ENCODE measurements around the gene MEIKIN. TPM values are rescaled to one million over a fixed set of nuclear protein-coding genes. Genes with fewer than 3 reads are reported as not detected.
"Not testable (repeated sequence)": the region's sequence is repeated elsewhere in the genome, so short reads cannot be mapped to it uniquely, and the experiment has no call there.

The MEIKIN gene
- total RNA-seq, 2 experiments from 2014 or later = not detected

DNA sequence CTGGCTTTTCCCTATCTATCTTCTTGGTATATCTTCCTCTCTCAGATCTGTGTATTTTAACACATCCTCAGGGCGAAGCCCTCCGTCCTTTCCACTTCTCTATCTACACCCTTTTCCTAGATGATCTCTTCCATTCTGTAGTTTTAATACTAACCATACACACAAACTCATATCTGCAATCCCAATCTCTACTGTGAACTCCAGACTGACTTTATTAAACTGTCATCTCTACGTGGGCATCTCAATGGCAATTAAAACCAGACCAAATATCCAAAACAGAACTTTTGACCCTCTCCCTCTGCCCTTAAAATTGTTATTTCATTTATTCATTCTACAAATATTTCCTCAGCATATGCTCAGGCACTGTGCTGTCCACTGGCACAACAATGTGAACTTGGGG lies 155.7 kb downstream of the MEIKIN start:
- peaks cover 40% of the 10 kb centered on the region for H3K4me1 Mint-ChIP-seq
- H3K9me3 Mint-ChIP-seq = peaks cover 5% of the 10 kb centered on the region
- no peak for DNase-seq
- no peak overlapping the region for H3K27ac Mint-ChIP-seq
- no peak overlapping the region for H3K4me3 Mint-ChIP-seq
- H3K36me3 Mint-ChIP-seq = peaks cover 27% of the 10 kb centered on the region
- H3K27me3 Mint-ChIP-seq = no peaks in the 10 kb centered on the region

DNA sequence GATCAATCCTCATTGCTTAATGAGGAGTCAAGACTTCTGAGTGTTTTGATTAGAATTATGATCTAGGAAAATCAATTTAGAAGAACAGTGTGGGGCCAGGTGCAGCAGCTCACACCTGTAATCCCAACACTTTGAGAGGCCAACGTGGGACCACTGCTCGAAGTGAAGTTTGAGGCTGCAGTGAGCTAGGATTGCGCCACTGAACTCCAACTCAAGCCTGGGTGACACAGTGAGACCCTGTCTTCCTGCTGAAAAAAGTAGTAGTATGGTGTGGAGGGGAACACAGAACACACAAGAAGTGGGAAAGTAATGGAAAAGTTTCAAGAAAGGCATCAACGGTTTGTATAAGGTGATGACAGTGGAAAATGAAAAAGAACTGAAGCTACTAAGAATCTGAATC lies 157.7 kb downstream of the MEIKIN start:
- Mint-ChIP-seq H3K27ac (no peak overlapping the region), H3K36me3 (peaks cover 21% of the 10 kb centered on the region), H3K9me3 (peaks cover 5% of the 10 kb centered on the region), H3K4me1 (peaks cover 43% of the 10 kb centered on the region), H3K4me3 (no peak overlapping the region), H3K27me3 (no peaks in the 10 kb centered on the region)
- no peak for DNase-seq

DNA sequence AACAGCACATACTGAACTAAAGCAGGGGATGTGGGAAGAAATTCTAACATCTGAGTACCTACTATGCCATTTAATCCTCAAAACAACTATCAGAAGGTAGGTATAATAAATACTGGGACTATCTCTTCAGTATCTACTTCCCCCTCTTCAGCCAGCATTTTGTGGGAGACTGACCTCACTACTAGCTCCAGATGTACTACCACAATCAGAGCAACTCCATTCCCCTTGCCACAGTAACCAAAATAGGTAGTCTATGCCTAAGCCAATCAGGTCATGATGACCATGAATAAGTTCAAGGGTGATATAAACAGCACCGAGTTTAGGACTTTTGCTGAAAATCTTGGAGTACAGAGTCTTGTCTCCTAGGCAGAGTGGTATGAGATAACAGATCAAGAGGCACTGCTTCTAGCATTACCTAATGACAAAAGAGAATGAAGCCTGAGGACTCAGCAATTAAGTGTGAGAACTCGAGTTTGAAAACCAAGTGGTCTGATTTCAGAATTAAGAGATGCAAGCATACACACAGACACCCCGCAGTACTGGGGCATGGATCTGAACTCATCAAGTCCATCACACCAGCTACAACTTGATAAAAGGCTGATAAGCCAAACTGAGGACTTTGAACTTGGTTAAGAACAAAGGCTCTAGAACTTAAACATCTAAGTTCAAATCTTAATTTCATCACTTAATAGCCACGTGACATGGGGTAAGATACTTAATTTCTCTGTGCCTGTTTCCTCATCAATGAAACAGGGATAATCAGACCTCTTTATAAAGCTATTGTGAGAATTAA lies 158.4 kb downstream of the MEIKIN start:
- DNase-seq = no peak
- Mint-ChIP-seq H3K27ac (no peak overlapping the region), H3K4me3 (no peak overlapping the region), H3K36me3 (peaks cover 25% of the 10 kb centered on the region), H3K4me1 (peaks cover 42% of the 10 kb centered on the region), H3K27me3 (no peaks in the 10 kb centered on the region), H3K9me3 (peaks cover 5% of the 10 kb centered on the region)

DNA sequence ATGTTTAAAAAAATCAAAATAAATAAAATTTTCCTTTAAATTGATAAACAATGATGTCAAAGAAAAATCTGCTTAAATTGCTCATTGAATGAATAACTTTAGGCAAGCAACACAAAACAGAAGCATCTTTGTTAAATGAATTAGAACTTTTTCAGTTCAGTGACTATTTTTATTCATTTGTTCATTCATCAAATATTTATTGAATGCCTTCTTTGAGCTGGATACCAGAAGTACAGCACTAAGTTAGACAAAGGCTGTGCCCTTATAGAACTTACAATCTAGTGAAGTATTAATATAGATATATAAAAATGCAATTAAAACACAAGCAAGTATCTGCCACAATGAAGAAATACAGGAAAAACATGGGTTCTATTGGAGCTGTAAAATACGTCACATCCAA lies 159.4 kb downstream of the MEIKIN start:
- H3K9me3 Mint-ChIP-seq = peaks cover 5% of the 10 kb centered on the region
- H3K4me3 Mint-ChIP-seq = no peak overlapping the region
- peaks cover 31% of the 10 kb centered on the region for H3K36me3 Mint-ChIP-seq

DNA sequence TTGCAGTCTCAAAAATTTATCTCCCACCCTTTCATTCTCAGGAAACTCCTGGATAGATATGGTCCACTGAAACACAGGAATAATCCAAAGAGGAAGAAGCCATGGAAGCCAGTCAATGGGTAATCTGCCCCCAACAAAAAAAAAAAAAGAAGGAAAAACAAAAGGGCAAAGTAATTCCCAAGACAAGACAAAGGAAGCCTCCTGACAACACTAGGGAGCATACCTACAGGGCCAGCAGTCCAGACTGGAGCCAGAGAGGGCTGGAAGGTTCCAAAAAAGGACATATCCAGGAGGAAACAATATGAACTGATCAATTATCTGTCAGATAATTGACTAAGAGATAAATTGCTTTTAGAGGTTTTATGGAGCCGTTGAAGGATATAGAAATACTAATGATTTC lies 161.6 kb downstream of the MEIKIN start:
- Mint-ChIP-seq H3K27ac (no peak overlapping the region), H3K9me3 (no peaks in the 10 kb centered on the region), H3K27me3 (no peaks in the 10 kb centered on the region), H3K4me1 (peaks cover 36% of the 10 kb centered on the region), H3K36me3 (peaks cover 29% of the 10 kb centered on the region), H3K4me3 (no peak overlapping the region)
- DNase-seq = no peak

More for the DNA sequence above, 159.4 kb downstream of the MEIKIN start:
- no peak for DNase-seq
- H3K27me3 Mint-ChIP-seq = no peaks in the 10 kb centered on the region
- H3K27ac Mint-ChIP-seq = no peak overlapping the region
- H3K4me1 Mint-ChIP-seq = peaks cover 42% of the 10 kb centered on the region

DNA sequence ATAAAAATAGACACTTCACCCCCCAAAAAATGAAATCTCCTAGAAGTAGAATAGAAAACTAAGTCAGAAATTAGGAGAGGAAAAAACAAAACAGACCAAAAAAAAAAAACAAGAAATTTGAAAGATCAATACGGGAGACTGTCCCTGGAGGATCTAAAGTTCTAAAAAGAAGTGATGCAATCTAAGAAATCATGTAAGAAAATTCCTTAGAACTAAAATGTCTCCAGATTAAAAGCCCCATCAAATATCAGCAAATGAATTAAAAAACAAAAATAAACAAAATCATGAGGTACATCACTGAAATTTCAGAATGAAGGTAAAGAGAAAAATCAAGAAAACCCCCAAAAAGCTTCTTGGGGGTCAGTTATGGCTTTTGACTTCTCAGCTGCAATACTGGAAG lies 162.1 kb downstream of the MEIKIN start:
- peaks cover 28% of the 10 kb centered on the region for H3K36me3 Mint-ChIP-seq
- H3K27me3 Mint-ChIP-seq = no peaks in the 10 kb centered on the region
- no peak overlapping the region for H3K4me3 Mint-ChIP-seq
- H3K4me1 Mint-ChIP-seq = peaks cover 36% of the 10 kb centered on the region
- DNase-seq = no peak
- H3K9me3 Mint-ChIP-seq = no peaks in the 10 kb centered on the region
- H3K27ac Mint-ChIP-seq = peak overlapping the region; percentile 58

DNA sequence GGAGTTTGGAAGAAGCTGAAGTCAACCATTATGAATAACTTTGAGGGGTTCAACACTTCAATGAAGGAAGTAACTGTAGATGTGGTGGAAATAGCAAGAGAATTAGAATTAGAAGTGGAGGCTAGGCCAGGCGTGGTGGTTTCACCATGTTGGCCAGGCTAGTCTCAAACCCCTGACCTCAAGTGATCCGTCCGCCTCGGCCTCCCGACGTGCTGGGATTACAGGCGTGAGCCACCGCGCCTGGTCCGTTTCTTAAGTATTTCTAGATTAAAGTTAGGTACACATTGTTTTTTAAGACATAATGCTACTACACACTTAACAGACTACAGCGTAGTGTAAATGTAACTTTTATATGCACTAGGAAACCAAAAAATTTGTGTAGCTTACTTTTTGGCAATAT lies 162.7 kb downstream of the MEIKIN start:
- Mint-ChIP-seq H3K27ac (no peak overlapping the region), H3K27me3 (no peaks in the 10 kb centered on the region), H3K36me3 (peaks cover 29% of the 10 kb centered on the region), H3K4me3 (no peak overlapping the region), H3K9me3 (no peaks in the 10 kb centered on the region), H3K4me1 (peaks cover 36% of the 10 kb centered on the region)
- DNase-seq = no peak

DNA sequence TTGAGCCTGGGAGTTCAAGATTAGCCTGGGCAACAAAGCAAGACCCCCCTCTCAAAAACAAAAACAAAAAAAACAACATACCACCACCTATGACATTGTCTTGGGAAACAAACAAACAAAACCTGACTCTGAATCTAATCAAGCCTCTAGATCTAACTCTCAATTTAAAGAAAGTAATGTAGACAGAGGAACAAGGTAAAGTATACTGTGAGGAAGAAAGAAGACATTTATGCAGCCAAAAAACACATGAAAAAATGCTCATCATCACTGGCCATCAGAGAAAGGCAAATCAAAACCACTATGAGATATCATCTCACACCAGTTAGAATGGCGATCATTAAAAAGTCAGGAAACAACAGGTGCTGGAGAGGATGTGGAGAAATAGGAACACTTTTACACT lies 167.3 kb downstream of the MEIKIN start:
- H3K27me3 Mint-ChIP-seq, H3K4me3 Mint-ChIP-seq, DNase-seq, H3K27ac Mint-ChIP-seq, H3K9me3 Mint-ChIP-seq: not testable (repeated sequence)
- peaks cover 22% of the 10 kb centered on the region for H3K4me1 Mint-ChIP-seq
- H3K36me3 Mint-ChIP-seq = peaks cover 27% of the 10 kb centered on the region

DNA sequence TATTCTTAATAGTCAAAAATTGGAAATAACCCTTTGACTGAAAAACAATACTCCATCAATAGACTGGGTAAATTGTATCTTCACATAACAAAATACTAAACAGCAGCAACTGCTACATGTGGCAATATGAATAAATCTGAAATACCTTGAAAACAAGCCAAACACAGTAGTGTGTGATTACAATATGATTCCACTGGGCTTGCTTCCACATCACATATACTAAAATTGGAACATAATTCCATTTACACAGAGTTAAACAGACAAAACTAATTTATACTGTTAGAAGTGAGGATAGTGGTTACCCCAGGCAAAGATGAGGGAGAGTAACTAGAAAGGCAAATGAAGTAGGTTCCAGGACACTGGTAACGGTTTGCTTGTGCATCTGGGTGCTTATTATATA lies 169.0 kb downstream of the MEIKIN start:
- Mint-ChIP-seq H3K4me1 (peaks cover 16% of the 10 kb centered on the region), H3K4me3 (no peak overlapping the region), H3K9me3 (no peaks in the 10 kb centered on the region), H3K27ac (no peak overlapping the region), H3K36me3 (peaks cover 15% of the 10 kb centered on the region), H3K27me3 (no peaks in the 10 kb centered on the region)
- DNase-seq = no peak

DNA sequence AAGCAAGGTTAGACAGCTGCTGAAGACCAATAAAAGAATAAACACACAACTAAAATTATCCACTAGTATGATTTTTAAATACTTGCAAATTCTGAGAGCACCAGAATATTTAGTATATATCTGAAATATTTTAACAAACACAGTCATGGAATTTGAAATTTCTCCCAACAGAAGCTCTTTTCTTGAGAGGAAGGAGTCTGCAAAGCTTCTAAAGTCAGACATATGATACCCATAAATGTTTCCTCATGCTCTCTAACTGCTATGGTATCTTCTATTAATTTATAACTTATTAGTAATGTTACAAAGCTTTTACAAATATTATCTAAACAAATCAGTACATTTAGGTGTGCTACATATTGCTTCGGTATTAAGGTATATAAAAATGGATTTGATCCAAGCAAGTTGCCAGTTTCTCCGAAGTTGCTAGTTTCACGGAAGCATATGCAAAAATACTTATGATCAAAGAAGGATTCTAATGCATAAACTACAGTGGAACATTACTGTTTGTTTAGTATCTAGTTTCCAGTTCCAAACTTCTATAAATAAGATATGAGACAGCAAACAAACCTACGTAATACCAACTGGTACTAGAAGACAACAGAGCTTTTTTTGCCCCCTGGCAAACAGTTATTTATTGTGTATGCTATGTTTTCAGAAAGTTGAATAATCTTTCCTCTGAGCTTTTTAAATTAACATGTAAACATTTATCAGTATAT lies 170.7 kb downstream of the MEIKIN start:
- H3K27me3 Mint-ChIP-seq = no peaks in the 10 kb centered on the region
- peaks cover 5% of the 10 kb centered on the region for H3K36me3 Mint-ChIP-seq
- H3K9me3 Mint-ChIP-seq = no peaks in the 10 kb centered on the region
- no peak for DNase-seq
- H3K4me1 Mint-ChIP-seq = peaks cover 14% of the 10 kb centered on the region
- no peak overlapping the region for H3K4me3 Mint-ChIP-seq
- no peak overlapping the region for H3K27ac Mint-ChIP-seq

DNA sequence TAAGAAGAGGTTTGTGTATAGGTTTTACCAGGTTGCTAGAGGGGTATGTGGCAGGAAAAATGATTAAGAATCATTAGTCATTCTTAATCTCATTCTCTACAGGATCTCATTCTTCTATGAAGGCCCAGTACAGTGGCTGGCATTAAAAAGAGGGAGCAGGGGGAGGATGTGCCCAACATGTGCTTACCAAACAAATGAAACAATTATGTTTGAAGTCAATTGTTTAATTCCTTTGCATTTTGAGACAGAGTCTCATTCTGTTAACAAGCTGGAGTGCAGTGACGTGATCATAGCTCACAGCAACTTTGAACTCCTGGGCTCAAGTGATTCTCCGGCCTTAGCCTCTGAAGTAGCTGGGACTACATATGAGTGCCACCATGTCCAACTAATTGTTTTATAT lies 171.7 kb downstream of the MEIKIN start:
- Mint-ChIP-seq H3K4me1 (peaks cover 16% of the 10 kb centered on the region), H3K27ac (no peak overlapping the region), H3K4me3 (no peak overlapping the region), H3K36me3 (peaks cover 5% of the 10 kb centered on the region), H3K9me3 (no peaks in the 10 kb centered on the region), H3K27me3 (no peaks in the 10 kb centered on the region)
- no peak for DNase-seq

DNA sequence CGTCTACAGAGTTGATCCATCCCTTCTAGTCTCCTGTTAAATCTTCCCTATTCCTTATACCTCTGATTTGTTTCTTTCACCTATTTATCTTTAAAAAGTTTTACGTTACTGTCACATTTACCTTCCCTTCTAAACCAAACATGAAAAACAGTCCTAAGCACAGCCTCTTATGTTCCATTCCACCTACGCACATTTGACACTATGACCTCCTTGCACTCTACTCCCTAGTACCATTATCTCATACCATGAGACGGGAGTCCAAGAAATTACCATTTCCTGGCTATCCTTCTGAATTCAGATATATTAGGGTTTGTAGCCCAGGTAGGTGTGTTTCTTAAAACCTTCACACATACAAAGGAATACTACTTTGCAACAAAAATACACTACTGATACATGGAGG lies 173.8 kb downstream of the MEIKIN start:
- Mint-ChIP-seq H3K4me1 (peaks cover 15% of the 10 kb centered on the region), H3K27ac (no peak overlapping the region), H3K4me3 (no peak overlapping the region), H3K27me3 (no peaks in the 10 kb centered on the region), H3K9me3 (peaks cover 1% of the 10 kb centered on the region), H3K36me3 (peaks cover 6% of the 10 kb centered on the region)
- DNase-seq = no peak

DNA sequence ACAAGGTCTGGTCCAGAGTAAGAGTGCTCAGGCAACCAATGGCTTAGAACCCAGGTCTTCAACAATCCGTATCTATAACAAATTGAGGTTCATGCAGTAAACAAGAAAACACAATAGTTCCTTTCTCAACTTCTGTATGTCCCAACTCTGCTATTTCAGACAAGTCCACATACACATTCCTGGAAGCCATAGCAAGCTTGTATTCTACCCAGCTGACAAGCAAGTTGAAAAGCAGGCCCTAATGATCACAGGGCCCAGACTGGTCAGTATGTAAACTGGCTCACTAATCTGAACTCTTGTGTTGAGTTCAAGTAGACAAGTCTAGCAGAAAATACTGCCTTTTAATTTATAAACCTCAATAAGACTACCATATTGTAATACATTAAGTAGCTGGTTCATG lies 175.5 kb downstream of the MEIKIN start:
- DNase-seq = no peak
- no peak overlapping the region for H3K4me3 Mint-ChIP-seq
- H3K4me1 Mint-ChIP-seq = peaks cover 18% of the 10 kb centered on the region
- peaks cover 15% of the 10 kb centered on the region for H3K36me3 Mint-ChIP-seq
- peaks cover 1% of the 10 kb centered on the region for H3K9me3 Mint-ChIP-seq
- no peak overlapping the region for H3K27ac Mint-ChIP-seq
- no peaks in the 10 kb centered on the region for H3K27me3 Mint-ChIP-seq

DNA sequence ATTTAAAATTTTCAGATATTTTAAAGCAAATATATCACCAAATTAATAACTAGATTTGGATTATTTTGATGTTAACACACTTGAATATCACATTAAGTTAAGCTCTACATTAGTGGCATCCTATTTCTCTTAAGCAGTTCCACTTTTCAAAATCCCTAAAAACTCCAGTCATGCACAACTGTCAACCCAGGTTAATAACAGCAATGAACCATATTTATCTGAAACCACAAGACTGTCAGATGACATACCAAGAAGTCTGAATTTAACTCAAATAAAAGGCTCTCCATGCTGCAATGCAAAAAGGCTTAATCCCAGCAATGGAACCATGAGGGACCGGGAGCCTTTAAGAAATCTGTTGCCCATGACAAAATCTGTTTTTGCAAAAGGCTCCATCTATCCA lies 176.1 kb downstream of the MEIKIN start:
- Mint-ChIP-seq H3K4me3 (no peak overlapping the region), H3K27ac (no peak overlapping the region), H3K4me1 (peaks cover 16% of the 10 kb centered on the region), H3K9me3 (peaks cover 1% of the 10 kb centered on the region), H3K36me3 (peaks cover 20% of the 10 kb centered on the region), H3K27me3 (no peaks in the 10 kb centered on the region)
- DNase-seq = no peak

DNA sequence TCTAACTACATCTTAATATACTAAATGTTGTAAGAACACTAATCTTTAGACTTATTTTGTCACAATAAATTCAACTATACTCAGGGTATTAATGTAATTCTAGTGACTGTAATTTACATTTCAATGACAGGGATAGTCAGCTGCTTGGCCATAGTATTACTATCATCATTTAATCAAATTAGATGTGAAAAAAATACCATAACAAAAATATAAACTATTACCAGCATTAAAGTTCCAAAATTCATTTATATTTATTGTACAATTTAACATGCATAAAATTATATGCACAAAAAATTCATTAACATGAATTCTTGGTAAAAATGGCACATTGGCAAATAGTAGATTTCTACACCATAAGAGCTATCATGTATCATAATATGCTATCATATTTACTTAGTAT lies 177.6 kb downstream of the MEIKIN start:
- Mint-ChIP-seq H3K4me3 (no peak overlapping the region), H3K4me1 (peaks cover 11% of the 10 kb centered on the region), H3K27ac (no peak overlapping the region), H3K9me3 (peaks cover 8% of the 10 kb centered on the region), H3K36me3 (peaks cover 31% of the 10 kb centered on the region), H3K27me3 (no peaks in the 10 kb centered on the region)
- DNase-seq = no peak

DNA sequence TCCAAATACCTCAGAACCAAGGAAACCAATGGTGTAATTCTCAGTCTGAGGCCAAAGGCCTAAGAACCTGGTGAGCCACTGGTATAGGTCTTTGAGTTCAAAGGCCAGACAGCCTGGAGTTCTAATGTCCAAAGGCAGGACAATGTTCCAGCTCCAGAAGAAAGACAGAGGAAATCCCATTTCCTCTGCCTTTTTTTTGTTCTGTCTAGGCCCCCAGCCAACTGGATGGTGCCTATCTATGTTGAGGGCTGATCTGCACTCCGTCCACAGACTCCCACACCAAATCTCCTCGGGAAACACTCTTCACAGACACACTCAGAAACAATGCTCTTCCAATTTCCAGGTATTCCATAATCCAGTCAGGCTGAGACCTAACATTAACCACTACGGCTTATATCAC lies 178.8 kb downstream of the MEIKIN start:
- H3K27me3 Mint-ChIP-seq = no peaks in the 10 kb centered on the region
- peaks cover 14% of the 10 kb centered on the region for H3K4me1 Mint-ChIP-seq
- no peak overlapping the region for H3K27ac Mint-ChIP-seq
- H3K4me3 Mint-ChIP-seq = no peak overlapping the region
- no peak for DNase-seq
- H3K9me3 Mint-ChIP-seq = peaks cover 16% of the 10 kb centered on the region
- H3K36me3 Mint-ChIP-seq = peaks cover 39% of the 10 kb centered on the region

All from activated naive CD8-positive, alpha-beta T cell treated with anti-CD3 and anti-CD28 coated beads for 36 hours (primary cell).